ENCODE measurements around the gene SUGCT. TPM values are rescaled to one million over a fixed set of nuclear protein-coding genes. Genes with fewer than 3 reads are reported as not detected.
"Not testable (repeated sequence)": the region's sequence is repeated elsewhere in the genome, so short reads cannot be mapped to it uniquely, and the experiment has no call there.

The SUGCT gene
- total RNA-seq, 3 donors from 2014 or later = 7.6 to 19.1 (median 10.1) TPM

GRCh38 chr7:40623863-40624262 is 489.1 kb downstream of the SUGCT start:
- Histone ChIP-seq H3K9me3 (no peaks in the 10 kb centered on the region), H3K4me1 (ENCODE audit: low read depth) (peaks cover 3% of the 10 kb centered on the region), H3K36me3 (ENCODE audit: low read depth) (no peaks in the 10 kb centered on the region), H3K4me3 (no peak overlapping the region)
- no peak for TF ChIP-seq CTCF (IDR thresholded peaks at IDR 0.05)
- intact Hi-C loops (cut with DNase I, micrococcal nuclease) = no loop called here
- no peak for ATAC-seq
- DNase-seq = no peak

GRCh38 chr7:40627361-40627760 is 492.6 kb downstream of the SUGCT start:
- H3K9me3 ChIP-seq; H3K4me3 ChIP-seq; DNase-seq; intact Hi-C loops (cut with DNase I, micrococcal nuclease); H3K4me1 ChIP-seq (ENCODE audit: low read depth); ATAC-seq; H3K36me3 ChIP-seq (ENCODE audit: low read depth): not testable (repeated sequence)

GRCh38 chr7:40629891-40630290 is 495.1 kb downstream of the SUGCT start:
- DNase-seq (no peak), ATAC-seq (no peak)
- intact Hi-C loops (cut with DNase I, micrococcal nuclease) = no loop called here
- no peaks in the 10 kb centered on the region for H3K36me3 ChIP-seq (ENCODE audit: low read depth)
- no peaks in the 10 kb centered on the region for H3K9me3 ChIP-seq
- H3K4me3 ChIP-seq = no peak overlapping the region
- TF ChIP-seq CTCF (IDR thresholded peaks at IDR 0.05) = no peak
- no peaks in the 10 kb centered on the region for H3K4me1 ChIP-seq (ENCODE audit: low read depth)

GRCh38 chr7:40634118-40634517 is 499.3 kb downstream of the SUGCT start:
- H3K4me3 ChIP-seq = no peak overlapping the region
- DNase-seq (no peak), ATAC-seq (no peak)
- TF ChIP-seq CTCF (IDR thresholded peaks at IDR 0.05) = no peak
- no peaks in the 10 kb centered on the region for H3K36me3 ChIP-seq (ENCODE audit: low read depth)
- intact Hi-C loops (cut with DNase I, micrococcal nuclease) = no loop called here
- H3K4me1 ChIP-seq (ENCODE audit: low read depth) = no peaks in the 10 kb centered on the region
- H3K9me3 ChIP-seq = no peaks in the 10 kb centered on the region

GRCh38 chr7:40638545-40639320 is 503.9 kb downstream of the SUGCT start:
- intact Hi-C loops (cut with DNase I, micrococcal nuclease) = no loop called here

More at GRCh38 chr7:40638545-40639320, 503.9 kb downstream of the SUGCT start:
- Histone ChIP-seq H3K9me3 (no peaks in the 10 kb centered on the region), H3K36me3 (ENCODE audit: low read depth) (no peaks in the 10 kb centered on the region), H3K4me1 (ENCODE audit: low read depth) (no peaks in the 10 kb centered on the region), H3K4me3 (no peak overlapping the region)
- no peak for TF ChIP-seq CTCF (IDR thresholded peaks at IDR 0.05)
- DNase-seq (no peak), ATAC-seq (no peak)
